ENCODE data around the gene NOTCH4. TPM values are rescaled to one million over a fixed set of nuclear protein-coding genes. Genes with fewer than 3 reads are reported as not detected.

The NOTCH4 gene
- total RNA-seq, 1 experiment from 2014 or later = 2.3 TPM

DNA sequence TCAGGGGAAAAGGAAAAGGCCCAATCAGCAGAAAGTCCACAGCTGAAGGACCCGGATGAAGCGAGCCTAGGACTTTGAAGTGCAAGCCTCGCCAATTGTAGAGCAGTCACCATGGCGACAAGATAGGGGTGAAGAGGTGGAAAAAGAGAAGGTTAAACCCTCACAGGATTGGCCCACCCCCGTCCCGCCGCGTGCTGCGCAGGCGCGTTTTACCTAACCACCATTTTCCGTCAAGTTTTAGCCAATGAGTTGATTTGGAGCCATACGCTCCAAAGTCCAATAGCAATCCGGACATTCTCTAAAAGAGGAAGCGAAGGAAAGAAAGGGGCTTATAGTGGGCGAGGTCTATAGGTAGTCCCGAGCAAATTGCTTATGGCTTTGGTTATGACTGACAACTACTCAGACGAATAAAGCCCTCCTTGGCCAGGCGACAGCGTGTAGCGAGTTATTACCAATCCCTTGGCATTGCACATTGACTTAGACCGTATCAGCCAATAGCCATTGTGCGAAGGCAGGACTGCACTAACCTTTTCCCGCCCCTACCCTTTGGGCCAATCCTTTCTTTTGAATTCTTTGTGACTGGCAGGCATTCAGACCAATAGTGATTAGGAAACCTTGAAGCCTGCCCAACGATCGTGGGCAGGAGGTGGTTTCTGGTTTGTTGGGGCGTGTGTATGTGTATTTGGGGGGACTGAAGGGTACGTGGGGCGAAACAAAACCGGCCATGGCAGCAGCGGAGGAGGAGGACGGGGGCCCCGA is 45.9 kb downstream of the NOTCH4 start, which contains the start of gene RNF5:
Gene RNF5 (plus strand): TSS at position 618 of the 759 bp plus-strand sequence. CDS start 107 bp downstream, at position 725.
- no peak within 1 kb of the TSS for H2AK5ac ChIP-seq (ENCODE audit: insufficient read length, low read length)

More for the DNA sequence above, 45.9 kb downstream of the NOTCH4 start, which contains the start of gene RNF5:
- Mint-ChIP-seq H3K27ac (peak within 1 kb of the TSS; percentile 98), H3K9me3 (no peaks in the 10 kb centered on the region; a peak in 1 of 5 replicates), H3K4me1 (peaks cover 42 to 43% of the 10 kb centered on the region in 2 experiments), H3K36me3 (ENCODE audit: insufficient read depth in 1 of 3, low read depth in 3 of 3) (peaks cover 22 to 43% (median 42%) of the 10 kb centered on the region in 3 experiments), H3K4me3 (peak within 1 kb of the TSS; percentile 83 to 86), H3K27me3 (ENCODE audit: low read depth) (no peaks in the 10 kb centered on the region; the same call in 1 of the 2 replicates)
- Histone ChIP-seq H3K79me2 (ENCODE audit: insufficient read depth, low read length) (peaks cover 20% of the 10 kb centered on the region; the same call in 1 of the 2 replicates), H4K91ac (ENCODE audit: insufficient read length, low read depth, low read length) (no peak within 1 kb of the TSS), H3K14ac (ENCODE audit: insufficient read depth, low read length) (peak within 1 kb of the TSS; percentile 86; the same call in 1 of the 2 replicates), H3K79me1 (ENCODE audit: insufficient read depth, low read depth, low read length, poor library complexity, severe bottlenecking) (no peaks in the 10 kb centered on the region), H3K4ac (ENCODE audit: low read depth, low read length) (peak within 1 kb of the TSS; percentile 43; the same call in 1 of the 2 replicates), H3K27me3 (ENCODE audit: insufficient read depth, low read length) (no peaks in the 10 kb centered on the region), H4K20me1 (ENCODE audit: control insufficient read depth, insufficient read depth, insufficient read length) (no peaks in the 10 kb centered on the region), H2BK20ac (ENCODE audit: low read depth, low read length, poor library complexity, severe bottlenecking) (no peak within 1 kb of the TSS), H3K18ac (ENCODE audit: insufficient read length, low read depth, low read length) (peak within 1 kb of the TSS; percentile 90), H3K9me3 (ENCODE audit: control insufficient read depth, low read depth, low read length) (no peaks in the 10 kb centered on the region), H3K27ac (ENCODE audit: insufficient read length, low read depth, low read length) (peak within 1 kb of the TSS; percentile 68), H3K56ac (ENCODE audit: insufficient read length, low read depth, low read length) (no peak within 1 kb of the TSS), H4K5ac (ENCODE audit: insufficient read length, low read depth, low read length) (peak within 1 kb of the TSS; percentile 28), H2BK5ac (ENCODE audit: insufficient read length, low read length) (no peak within 1 kb of the TSS), H3K4me1 (ENCODE audit: insufficient read depth, low read length) (peaks cover 7% of the 10 kb centered on the region), H2AFZ (ENCODE audit: low read length) (no peak within 1 kb of the TSS), H3K23ac (ENCODE audit: insufficient read length, low read depth, low read length) (no peak within 1 kb of the TSS), H3K4me2 (ENCODE audit: insufficient read depth, insufficient read length, low read length) (peak within 1 kb of the TSS; percentile 83), H3K9ac (ENCODE audit: extremely low read depth, insufficient read length, low read length) (peak within 1 kb of the TSS; percentile 83), H2BK120ac (ENCODE audit: low read depth, low read length, poor library complexity, severe bottlenecking) (peak within 1 kb of the TSS; percentile 93), H2BK12ac (ENCODE audit: insufficient read length, low read depth, low read length) (no peak within 1 kb of the TSS), H3T11ph (ENCODE audit: low read length) (no peak within 1 kb of the TSS), H2BK15ac (ENCODE audit: low read depth, low read length) (no peak within 1 kb of the TSS), H4K8ac (replicated peaks; ENCODE audit: insufficient read length, low read depth, low read length) (no peak within 1 kb of the TSS), H3K23me2 (ENCODE audit: insufficient read length, low read depth, low read length, poor library complexity, severe bottlenecking) (peaks cover 22% of the 10 kb centered on the region)
- TF ChIP-seq, protein P1, sequence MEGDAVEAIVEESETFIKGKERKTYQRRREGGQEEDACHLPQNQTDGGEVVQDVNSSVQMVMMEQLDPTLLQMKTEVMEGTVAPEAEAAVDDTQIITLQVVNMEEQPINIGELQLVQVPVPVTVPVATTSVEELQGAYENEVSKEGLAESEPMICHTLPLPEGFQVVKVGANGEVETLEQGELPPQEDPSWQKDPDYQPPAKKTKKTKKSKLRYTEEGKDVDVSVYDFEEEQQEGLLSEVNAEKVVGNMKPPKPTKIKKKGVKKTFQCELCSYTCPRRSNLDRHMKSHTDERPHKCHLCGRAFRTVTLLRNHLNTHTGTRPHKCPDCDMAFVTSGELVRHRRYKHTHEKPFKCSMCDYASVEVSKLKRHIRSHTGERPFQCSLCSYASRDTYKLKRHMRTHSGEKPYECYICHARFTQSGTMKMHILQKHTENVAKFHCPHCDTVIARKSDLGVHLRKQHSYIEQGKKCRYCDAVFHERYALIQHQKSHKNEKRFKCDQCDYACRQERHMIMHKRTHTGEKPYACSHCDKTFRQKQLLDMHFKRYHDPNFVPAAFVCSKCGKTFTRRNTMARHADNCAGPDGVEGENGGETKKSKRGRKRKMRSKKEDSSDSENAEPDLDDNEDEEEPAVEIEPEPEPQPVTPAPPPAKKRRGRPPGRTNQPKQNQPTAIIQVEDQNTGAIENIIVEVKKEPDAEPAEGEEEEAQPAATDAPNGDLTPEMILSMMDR (conservative IDR thresholded peaks at IDR 0.05) = no peak
- DNase-seq = peak; percentile 98
- no CpG with 5 or more reads among the region's 33 CpGs for WGBS (ENCODE audit: extremely low coverage, insufficient read length, low lambda C conversion rate)

Data from H9 (cell line).